Aorta (tissue), 5 donors: ENCODE results near the gene ARMS2. TPM values are rescaled to one million over a fixed set of nuclear protein-coding genes. Genes with fewer than 3 reads are reported as not detected.
A peak's percentile ranks its signal among the peaks of the same experiment; 100 is the strongest.

Source experiments
- ATAC-seq: fragments of 200-7000 bp; cut with Tn5 transposase; one replicate; pipeline ENCODE4 v1.9.1; 2022; ENCODE audit warnings: moderate library complexity; ENCODE audit not compliant: low FRiP score
- DNase-seq, 2 donors: peaks; one replicate each; pipeline ENCODE4 v3.0.0-alpha.2; 2020
- H3K27ac ChIP-seq, 2 donors: one replicate each; pipeline ENCODE4 v1.5.1; 2013; ENCODE audit warnings: low read length in 2 of 2, mild to moderate bottlenecking in 2 of 2, moderate library complexity in 2 of 2, control low read depth in 1 of 2, inconsistent platforms in 1 of 2, low read depth in 1 of 2
- H3K27me3 ChIP-seq, 2 donors: one replicate each; pipeline ENCODE4 v1.6.1; 2013; ENCODE audit warnings: control low read depth in 1 of 2, low read length in 1 of 2, mild to moderate bottlenecking in 1 of 2, moderate library complexity in 1 of 2; ENCODE audit not compliant: insufficient read depth in 2 of 2, control insufficient read depth in 1 of 2
- H3K36me3 ChIP-seq, 2 donors: one replicate each; pipeline ENCODE4 v1.6.1; 2013; ENCODE audit warnings: control low read depth in 1 of 2, low read length in 1 of 2, mild to moderate bottlenecking in 1 of 2; ENCODE audit not compliant: insufficient read depth in 2 of 2, control insufficient read depth in 1 of 2
- H3K4me1 ChIP-seq, 2 donors: one replicate each; pipeline ENCODE4 v1.6.1; 2013; ENCODE audit warnings: low read length in 2 of 2, control low read depth in 1 of 2, mild to moderate bottlenecking in 1 of 2, moderate library complexity in 1 of 2; ENCODE audit not compliant: insufficient read depth in 2 of 2, control insufficient read depth in 1 of 2
- H3K4me3 ChIP-seq, 2 donors: one replicate each; pipeline ENCODE4 v1.5.1; 2013; ENCODE audit warnings: low read length in 2 of 2, control low read depth in 1 of 2, mild to moderate bottlenecking in 1 of 2
- H3K9me3 ChIP-seq: one replicate; pipeline ENCODE4 v1.6.1; 2013; ENCODE audit warnings: mild to moderate bottlenecking, low read length; ENCODE audit not compliant: control insufficient read depth
- WGBS, 2 donors: extraction: QIAGEN DNeasy Blood & Tissue Kit; methylation state at CpG; one replicate each; pipeline ENCODE4 v1.1.7; 2013; 5-methylcytosine and 5-hydroxymethylcytosine counted together
- intact Hi-C, 2 donors: fragments of 100-400 bp; cut with DNase I; formaldehyde crosslinking; loops; one replicate each; pipeline versions ENCODE4 v1.14.2 to v1.15.0; 2022
- long read RNA-seq, 2 donors: library from polyadenylated mRNA; unstranded; transcript quantifications; one replicate each; pipeline ENCODE4 v2.0.0, GENCODE V29; 2020 to 2021
- polyA plus RNA-seq, 2 donors: library from polyadenylated mRNA; stranded (reverse); fragments of 200-250 nt; gene quantifications; one replicate each; pipeline ENCODE4 v1.2.3, GENCODE V29; 2013
- total RNA-seq, 2 donors: library from RNA; stranded (reverse); fragmentation: NEBNext Ultra II Directional; extraction: Animal tissue kit (Norgen Biotek cat#: 25700); gene quantifications; one replicate each; pipeline ENCODE4 v1.2.1, GENCODE V29; 2021
- donor health status: healthy with polysubstance abuse.
- donor health status: Bipolar disorder and iron deficiency.
- donor health status: DM: no; HTN: no; CAD: no.
- donor health status: DM: no; HTN: no; CAD: no.
- donor health status: DM: yes; HTN: yes; CAD: no.

The ARMS2 gene
- total RNA-seq, result not detected
- not detected for polyA plus RNA-seq
- long read RNA-seq, donor 1, result 0 reads
- long read RNA-seq, donor 2, result 0 reads

DNA sequence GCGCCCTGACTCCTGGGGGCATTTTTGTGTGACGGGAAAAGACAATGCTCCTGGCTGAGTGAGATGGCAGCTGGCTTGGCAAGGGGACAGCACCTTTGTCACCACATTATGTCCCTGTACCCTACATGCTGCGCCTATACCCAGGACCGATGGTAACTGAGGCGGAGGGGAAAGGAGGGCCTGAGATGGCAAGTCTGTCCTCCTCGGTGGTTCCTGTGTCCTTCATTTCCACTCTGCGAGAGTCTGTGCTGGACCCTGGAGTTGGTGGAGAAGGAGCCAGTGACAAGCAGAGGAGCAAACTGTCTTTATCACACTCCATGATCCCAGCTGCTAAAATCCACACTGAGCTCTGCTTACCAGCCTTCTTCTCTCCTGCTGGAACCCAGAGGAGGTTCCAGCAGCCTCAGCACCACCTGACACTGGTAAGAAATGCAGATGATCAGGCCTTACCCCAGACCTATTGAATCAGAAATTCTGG lies at the start of gene ARMS2:
ARMS2 (plus strand) TSS at position 51 of the 478 bp plus-strand sequence; CDS start at position 126, 75 bp downstream.
- no peaks in the 10 kb centered on the region for H3K9me3 ChIP-seq
- no peaks in the 10 kb centered on the region for H3K4me1 ChIP-seq
- no peaks in the 10 kb centered on the region for H3K27me3 ChIP-seq
- no peaks in the 10 kb centered on the region for H3K36me3 ChIP-seq
- no peak within 1 kb of the TSS for H3K4me3 ChIP-seq
- H3K27ac ChIP-seq, result no peak within 1 kb of the TSS
- ATAC-seq (no peak), DNase-seq (no peak)
- WGBS, 2 donors, result 84 to 88% methylated on average over 7 of the region's 7 CpGs
- intact Hi-C loops, result no loop called here

DNA sequence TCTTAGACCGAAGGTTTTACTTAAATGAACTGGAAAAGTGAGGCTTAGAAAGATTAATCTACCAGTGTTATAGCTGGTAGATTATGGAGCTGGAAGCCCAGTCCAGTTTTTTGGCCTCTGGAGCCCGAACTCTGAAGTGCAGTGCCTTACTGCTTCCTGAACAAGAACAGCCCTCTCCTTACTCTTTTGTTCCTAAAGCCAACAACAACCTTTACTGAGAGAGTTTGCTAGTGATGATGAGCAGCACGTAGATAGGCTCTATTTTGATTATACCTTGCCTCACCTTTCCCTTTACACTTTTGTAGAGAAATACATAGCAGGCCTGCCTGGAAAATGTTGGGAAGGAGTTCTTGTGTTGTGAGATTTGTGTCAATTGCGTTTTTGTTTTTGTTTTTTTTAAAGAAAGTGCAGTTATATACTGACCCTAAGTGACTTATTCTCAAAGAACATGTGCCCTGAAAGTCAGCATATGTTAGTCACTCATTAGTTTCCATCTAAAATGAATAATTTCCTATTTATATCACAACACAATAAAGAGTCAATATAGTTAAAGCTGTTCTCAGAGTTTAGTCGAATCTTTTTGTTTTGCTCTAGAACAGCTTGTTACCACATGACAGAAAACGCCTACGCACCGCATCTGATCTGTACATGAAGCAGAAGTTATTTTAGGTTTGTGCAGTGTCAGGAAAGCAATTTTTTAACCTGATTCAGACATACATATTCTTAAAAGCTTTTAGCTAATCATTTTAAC lies 46.9 kb upstream of the ARMS2 start:
- ATAC-seq (no peak), DNase-seq (peak in 1 of 2 donors; percentile 61)
- Histone ChIP-seq H3K4me1 (no peaks in the 10 kb centered on the region), H3K27me3 (no peaks in the 10 kb centered on the region), H3K4me3 (no peak overlapping the region), H3K9me3 (no peaks in the 10 kb centered on the region), H3K27ac (no peak overlapping the region), H3K36me3 (peaks cover 0 to 5% of the 10 kb centered on the region in 2 donors)
- WGBS, 2 donors, result 61 to 74% methylated on average over 8 of the region's 8 CpGs
- intact Hi-C loops, result no loop called here

DNA sequence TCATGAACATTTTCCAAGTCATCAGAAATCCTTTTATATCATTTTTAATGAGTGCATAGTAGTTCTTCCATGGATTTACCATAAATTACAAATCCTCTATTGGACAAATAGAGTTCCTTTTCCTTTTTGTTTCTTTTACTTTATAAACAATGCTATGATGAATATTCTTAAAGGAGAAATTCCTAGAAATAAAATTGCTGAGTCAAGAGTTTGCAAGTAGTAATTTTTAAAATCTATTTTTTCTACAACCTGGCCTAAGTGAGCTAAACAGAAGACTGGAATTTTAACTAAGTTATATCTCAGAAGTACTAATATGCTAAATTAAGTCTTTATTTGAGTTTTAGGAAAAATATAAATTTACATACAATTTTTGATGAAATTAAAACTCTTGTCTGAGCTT lies 41.1 kb upstream of the ARMS2 start:
- H3K4me3 ChIP-seq, result no peak overlapping the region
- intact Hi-C loops, result no loop called here
- no peak overlapping the region for H3K27ac ChIP-seq
- no peak for ATAC-seq
- H3K36me3 ChIP-seq, result peaks cover 0 to 2% of the 10 kb centered on the region in 2 donors
- no peak for DNase-seq
- H3K4me1 ChIP-seq, result no peaks in the 10 kb centered on the region
- no peaks in the 10 kb centered on the region for H3K27me3 ChIP-seq
- H3K9me3 ChIP-seq, result no peaks in the 10 kb centered on the region

- intact Hi-C loops, result no loop called here
- ATAC-seq (no peak), DNase-seq (no peak)
- H3K27me3 ChIP-seq, result no peaks in the 10 kb centered on the region
- no peak overlapping the region for H3K27ac ChIP-seq
- H3K9me3 ChIP-seq, result no peaks in the 10 kb centered on the region
- H3K4me3 ChIP-seq, result no peak overlapping the region
- no peaks in the 10 kb centered on the region for H3K4me1 ChIP-seq
- H3K36me3 ChIP-seq, result no peaks in the 10 kb centered on the region
- 87 to 91% methylated on average over 2 of the region's 2 CpGs for WGBS, 2 donors
These were observed 36.8 kb upstream of the ARMS2 start for GRCh38 chr10:122417667-122418066.

GRCh38 chr10:122419016-122419415 lies 35.4 kb upstream of the ARMS2 start:
- DNase-seq (no peak), ATAC-seq (no peak)
- Histone ChIP-seq H3K27me3 (no peaks in the 10 kb centered on the region), H3K9me3 (no peaks in the 10 kb centered on the region), H3K36me3 (no peaks in the 10 kb centered on the region), H3K4me1 (no peaks in the 10 kb centered on the region), H3K27ac (peak overlapping the region in 1 of 2 donors; percentile 19), H3K4me3 (no peak overlapping the region)
- intact Hi-C loops, result no loop called here
- WGBS, 2 donors, result 83 to 86% methylated on average over 1 of the region's 1 CpG

DNA sequence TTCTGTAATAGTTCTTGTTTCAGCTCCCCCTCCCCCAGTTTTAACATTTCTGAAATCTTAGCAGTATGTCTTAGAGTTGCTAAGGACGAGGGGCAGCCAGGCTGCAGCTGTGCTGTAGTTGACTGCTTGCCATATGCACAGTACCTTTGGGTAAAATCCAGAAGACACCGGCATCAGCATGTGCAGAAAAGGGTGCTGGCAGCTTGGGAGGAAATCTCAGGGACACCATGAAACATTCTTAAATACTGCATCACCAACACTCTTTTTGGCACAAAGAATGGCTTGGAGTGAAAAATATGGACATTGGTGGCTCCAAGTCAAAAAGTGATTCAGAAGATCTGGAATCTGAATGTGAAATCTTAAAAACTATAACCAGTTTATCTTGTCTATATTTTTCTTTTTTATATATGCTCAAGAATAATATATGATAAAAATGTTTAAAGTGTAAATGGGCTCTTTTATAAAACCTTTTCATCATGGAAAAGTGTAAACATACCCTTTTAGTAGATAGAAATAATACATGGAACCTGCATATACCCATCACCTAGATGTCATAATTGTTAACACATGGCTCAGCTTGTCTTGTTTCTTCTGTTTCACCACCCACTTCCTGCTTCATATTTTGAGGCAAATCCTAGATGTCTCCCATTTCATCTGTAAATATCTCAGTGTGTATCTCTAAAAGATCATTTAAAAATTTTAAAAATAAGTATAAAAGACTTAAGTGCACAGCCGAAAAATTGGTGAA lies 34.4 kb upstream of the ARMS2 start:
- Histone ChIP-seq H3K4me3 (no peak overlapping the region), H3K4me1 (no peaks in the 10 kb centered on the region), H3K27ac (no peak overlapping the region), H3K27me3 (no peaks in the 10 kb centered on the region), H3K9me3 (no peaks in the 10 kb centered on the region), H3K36me3 (no peaks in the 10 kb centered on the region)
- 33 to 35% methylated on average over 3 of the region's 3 CpGs for WGBS, 2 donors
- ATAC-seq (no peak), DNase-seq (no peak)
- intact Hi-C loops, result no loop called here

DNA sequence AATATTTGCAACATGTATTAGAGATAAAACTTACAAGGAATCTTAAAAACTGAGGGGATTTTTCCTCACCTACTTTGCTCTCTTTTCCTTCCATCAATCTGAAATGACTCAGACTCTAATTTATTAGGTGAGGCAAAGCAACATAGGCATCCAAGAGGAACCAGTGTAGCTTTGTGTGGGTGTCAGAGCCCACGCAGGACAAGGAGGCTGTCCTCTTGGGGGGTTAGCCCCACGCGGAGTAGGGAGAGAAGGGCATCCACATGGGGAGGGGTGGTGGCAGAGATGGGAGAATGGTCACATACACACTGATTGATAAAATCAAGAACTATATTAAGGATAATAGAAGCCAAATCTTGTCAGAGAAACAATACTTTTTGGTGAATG lies 33.8 kb upstream of the ARMS2 start:
- Histone ChIP-seq H3K27ac (no peak overlapping the region), H3K4me3 (no peak overlapping the region), H3K9me3 (no peaks in the 10 kb centered on the region), H3K36me3 (peaks cover 0 to 2% of the 10 kb centered on the region in 2 donors), H3K27me3 (no peaks in the 10 kb centered on the region), H3K4me1 (no peaks in the 10 kb centered on the region)
- DNase-seq (no peak), ATAC-seq (no peak)
- WGBS, 2 donors, result 88 to 89% methylated on average over 3 of the region's 3 CpGs
- intact Hi-C loops, result no loop called here

GRCh38 chr10:122421054-122421625 lies 33.3 kb upstream of the ARMS2 start:
- Histone ChIP-seq H3K27ac (no peak overlapping the region), H3K4me1 (no peaks in the 10 kb centered on the region), H3K4me3 (no peak overlapping the region), H3K27me3 (no peaks in the 10 kb centered on the region), H3K9me3 (no peaks in the 10 kb centered on the region), H3K36me3 (peaks cover 0 to 2% of the 10 kb centered on the region in 2 donors)
- intact Hi-C loops, result no loop called here
- ATAC-seq, result no peak
- 66 to 73% methylated on average over 3 of the region's 3 CpGs for WGBS, 2 donors
- no peak for DNase-seq
